ENCODE measurements around the gene ABCC5.

The ABCC5 gene

GRCh38 chr3:183967693-183968092 is 50.0 kb downstream of the ABCC5 start:
- H3K4me3 ChIP-seq (ENCODE audit: low read depth in 1 of 2, low read length in 2 of 2): no peak overlapping the region

GRCh38 chr3:183966361-183966791 is 51.3 kb downstream of the ABCC5 start:
- H3K4me2 ChIP-seq (ENCODE audit: insufficient read depth, low read length): no peak overlapping the region
- peaks cover 68% of the 10 kb centered on the region for H3K36me3 ChIP-seq (ENCODE audit: insufficient read depth, low read length)
- ATAC-seq (ENCODE audit: insufficient read depth, low read depth): no peak
- no peaks in the 10 kb centered on the region for H3K79me2 ChIP-seq (ENCODE audit: insufficient read depth, low read length)
- no peak overlapping the region for H2AFZ ChIP-seq (ENCODE audit: low read depth, low read length)
- no peaks in the 10 kb centered on the region for H3K27me3 ChIP-seq (ENCODE audit: insufficient read depth, low read length, poor library complexity)
- no peaks in the 10 kb centered on the region for H3K9me3 ChIP-seq (ENCODE audit: insufficient read depth, low read length, severe bottlenecking)
- no peak overlapping the region for H3K4me3 ChIP-seq (ENCODE audit: low read depth in 1 of 2, low read length in 2 of 2)
- no peak for DNase-seq
- H3K4me1 ChIP-seq (ENCODE audit: insufficient read depth, low read length): no peaks in the 10 kb centered on the region
- H4K20me1 ChIP-seq (ENCODE audit: insufficient read depth, low read length): no peaks in the 10 kb centered on the region
- TF ChIP-seq EZH2 (IDR thresholded peaks at IDR 0.05; ENCODE audit: borderline replicate concordance, low read depth, low read length, severe bottlenecking) (no peak), CTCF (IDR thresholded peaks at IDR 0.05; ENCODE audit: borderline replicate concordance, extremely low read depth, low read length, poor library complexity, severe bottlenecking) (no peak)
- no peak overlapping the region for H3K9ac ChIP-seq (ENCODE audit: low read depth, low read length)
- H3K27ac ChIP-seq (ENCODE audit: low read length): no peak overlapping the region

More at GRCh38 chr3:183967693-183968092, 50.0 kb downstream of the ABCC5 start:
- peaks cover 75% of the 10 kb centered on the region for H3K36me3 ChIP-seq (ENCODE audit: insufficient read depth, low read length)
- H3K4me1 ChIP-seq (ENCODE audit: insufficient read depth, low read length): no peaks in the 10 kb centered on the region
- no peak overlapping the region for H2AFZ ChIP-seq (ENCODE audit: low read depth, low read length)
- H3K9me3 ChIP-seq (ENCODE audit: insufficient read depth, low read length, severe bottlenecking): no peaks in the 10 kb centered on the region
- DNase-seq (no peak), ATAC-seq (ENCODE audit: insufficient read depth, low read depth) (no peak)
- no peaks in the 10 kb centered on the region for H3K27me3 ChIP-seq (ENCODE audit: insufficient read depth, low read length, poor library complexity)
- H4K20me1 ChIP-seq (ENCODE audit: insufficient read depth, low read length): no peaks in the 10 kb centered on the region
- H3K79me2 ChIP-seq (ENCODE audit: insufficient read depth, low read length): no peaks in the 10 kb centered on the region
- TF ChIP-seq EZH2 (IDR thresholded peaks at IDR 0.05; ENCODE audit: borderline replicate concordance, low read depth, low read length, severe bottlenecking) (no peak), CTCF (IDR thresholded peaks at IDR 0.05; ENCODE audit: borderline replicate concordance, extremely low read depth, low read length, poor library complexity, severe bottlenecking) (no peak)
- H3K27ac ChIP-seq (ENCODE audit: low read length): no peak overlapping the region
- no peak overlapping the region for H3K4me2 ChIP-seq (ENCODE audit: insufficient read depth, low read length)
- H3K9ac ChIP-seq (ENCODE audit: low read depth, low read length): no peak overlapping the region

GRCh38 chr3:183962807-183963206 is 54.9 kb downstream of the ABCC5 start:
- Histone ChIP-seq H3K27ac (ENCODE audit: low read length) (no peak overlapping the region), H3K27me3 (ENCODE audit: insufficient read depth, low read length, poor library complexity) (no peaks in the 10 kb centered on the region), H3K4me2 (ENCODE audit: insufficient read depth, low read length) (no peak overlapping the region), H3K9me3 (ENCODE audit: insufficient read depth, low read length, severe bottlenecking) (no peaks in the 10 kb centered on the region), H4K20me1 (ENCODE audit: insufficient read depth, low read length) (no peaks in the 10 kb centered on the region), H3K9ac (ENCODE audit: low read depth, low read length) (no peak overlapping the region), H3K36me3 (ENCODE audit: insufficient read depth, low read length) (peaks cover 66% of the 10 kb centered on the region), H3K79me2 (ENCODE audit: insufficient read depth, low read length) (no peaks in the 10 kb centered on the region), H2AFZ (ENCODE audit: low read depth, low read length) (no peak overlapping the region), H3K4me1 (ENCODE audit: insufficient read depth, low read length) (no peaks in the 10 kb centered on the region), H3K4me3 (ENCODE audit: low read depth in 1 of 2, low read length in 2 of 2) (no peak overlapping the region)
- TF ChIP-seq CTCF (IDR thresholded peaks at IDR 0.05; ENCODE audit: borderline replicate concordance, extremely low read depth, low read length, poor library complexity, severe bottlenecking): no peak
- no peak for TF ChIP-seq EZH2 (IDR thresholded peaks at IDR 0.05; ENCODE audit: borderline replicate concordance, low read depth, low read length, severe bottlenecking)
- DNase-seq (no peak), ATAC-seq (ENCODE audit: insufficient read depth, low read depth) (no peak)

GRCh38 chr3:183959214-183959613 is 58.5 kb downstream of the ABCC5 start:
- H3K79me2 ChIP-seq (ENCODE audit: insufficient read depth, low read length): no peaks in the 10 kb centered on the region
- no peak for DNase-seq
- no peak overlapping the region for H2AFZ ChIP-seq (ENCODE audit: low read depth, low read length)
- H4K20me1 ChIP-seq (ENCODE audit: insufficient read depth, low read length): no peaks in the 10 kb centered on the region
- no peak for TF ChIP-seq EZH2 (IDR thresholded peaks at IDR 0.05; ENCODE audit: borderline replicate concordance, low read depth, low read length, severe bottlenecking)
- no peak for TF ChIP-seq CTCF (IDR thresholded peaks at IDR 0.05; ENCODE audit: borderline replicate concordance, extremely low read depth, low read length, poor library complexity, severe bottlenecking)
- no peak overlapping the region for H3K4me2 ChIP-seq (ENCODE audit: insufficient read depth, low read length)
- ATAC-seq (ENCODE audit: insufficient read depth, low read depth): no peak
- peaks cover 3% of the 10 kb centered on the region for H3K9me3 ChIP-seq (ENCODE audit: insufficient read depth, low read length, severe bottlenecking)
- no peak overlapping the region for H3K9ac ChIP-seq (ENCODE audit: low read depth, low read length)
- H3K4me1 ChIP-seq (ENCODE audit: insufficient read depth, low read length): no peaks in the 10 kb centered on the region
- no peaks in the 10 kb centered on the region for H3K27me3 ChIP-seq (ENCODE audit: insufficient read depth, low read length, poor library complexity)
- no peak overlapping the region for H3K27ac ChIP-seq (ENCODE audit: low read length)
- peaks cover 50% of the 10 kb centered on the region for H3K36me3 ChIP-seq (ENCODE audit: insufficient read depth, low read length)
- H3K4me3 ChIP-seq (ENCODE audit: low read depth in 1 of 2, low read length in 2 of 2): no peak overlapping the region

All from DND-41 (cell line).